HL-60 (cell line): ENCODE measurements around the gene RCC1.

ENCODE experiments used
- GABPA ChIP-seq: IDR thresholded peaks from 2 replicates; pipeline ENCODE4 v1.6.1; 2012; ENCODE audit warnings: low read depth
- POLR2AphosphoS5 ChIP-seq: IDR thresholded peaks from 2 replicates; pipeline ENCODE4 v1.6.1; 2012; ENCODE audit warnings: low read depth
- REST ChIP-seq: IDR thresholded peaks from 2 replicates; pipeline ENCODE4 v1.6.1; 2012; ENCODE audit warnings: low read depth; ENCODE audit not compliant: insufficient replicate concordance
- SPI1 ChIP-seq: IDR thresholded peaks from 2 replicates; pipeline ENCODE4 v1.6.1; 2012; ENCODE audit warnings: low read depth, mild to moderate bottlenecking, borderline replicate concordance
- TF ChIP-seq, protein P1 (sequence below): IDR thresholded peaks from one replicate; pipeline ENCODE4 v1.5.1; 2011; ENCODE audit warnings: low read length, control low read depth, inconsistent platforms; ENCODE audit not compliant: insufficient read depth

DNA sequence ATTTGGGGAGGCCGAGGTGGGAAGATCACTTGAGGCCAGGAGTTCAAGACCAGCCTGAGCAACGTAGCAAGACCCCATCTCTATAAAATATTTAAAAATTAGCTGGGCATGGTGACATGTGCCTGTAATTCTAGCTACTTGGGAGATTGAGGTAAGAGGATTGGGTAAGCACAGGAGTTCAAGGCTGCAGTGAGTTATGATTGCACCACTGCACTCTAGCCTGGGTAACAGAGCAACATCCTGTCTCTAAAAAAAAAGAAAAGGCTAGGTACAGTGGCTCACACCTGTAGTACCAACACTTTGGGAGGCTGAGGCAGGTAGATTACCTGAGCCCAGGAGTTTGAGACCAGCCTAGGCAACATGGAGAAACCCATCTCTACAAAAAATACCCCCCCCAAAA lies 35.7 kb upstream of the RCC1 start:
- TF ChIP-seq, protein P1, sequence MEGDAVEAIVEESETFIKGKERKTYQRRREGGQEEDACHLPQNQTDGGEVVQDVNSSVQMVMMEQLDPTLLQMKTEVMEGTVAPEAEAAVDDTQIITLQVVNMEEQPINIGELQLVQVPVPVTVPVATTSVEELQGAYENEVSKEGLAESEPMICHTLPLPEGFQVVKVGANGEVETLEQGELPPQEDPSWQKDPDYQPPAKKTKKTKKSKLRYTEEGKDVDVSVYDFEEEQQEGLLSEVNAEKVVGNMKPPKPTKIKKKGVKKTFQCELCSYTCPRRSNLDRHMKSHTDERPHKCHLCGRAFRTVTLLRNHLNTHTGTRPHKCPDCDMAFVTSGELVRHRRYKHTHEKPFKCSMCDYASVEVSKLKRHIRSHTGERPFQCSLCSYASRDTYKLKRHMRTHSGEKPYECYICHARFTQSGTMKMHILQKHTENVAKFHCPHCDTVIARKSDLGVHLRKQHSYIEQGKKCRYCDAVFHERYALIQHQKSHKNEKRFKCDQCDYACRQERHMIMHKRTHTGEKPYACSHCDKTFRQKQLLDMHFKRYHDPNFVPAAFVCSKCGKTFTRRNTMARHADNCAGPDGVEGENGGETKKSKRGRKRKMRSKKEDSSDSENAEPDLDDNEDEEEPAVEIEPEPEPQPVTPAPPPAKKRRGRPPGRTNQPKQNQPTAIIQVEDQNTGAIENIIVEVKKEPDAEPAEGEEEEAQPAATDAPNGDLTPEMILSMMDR, result no peak
- TF ChIP-seq SPI1 (no peak), GABPA (no peak), REST (no peak), POLR2AphosphoS5 (no peak)
